ENCODE results near the gene TTC21B. TPM values are rescaled to one million over a fixed set of nuclear protein-coding genes. Genes with fewer than 3 reads are reported as not detected.

TTC21B gene
- total and polyA plus RNA-seq, 9 donors = 16.0 to 25.5 (median 18.1) TPM

- Histone ChIP-seq H3K4me1 (ENCODE audit: control insufficient read depth, insufficient read depth, low read length) (no peaks in the 10 kb centered on the region), H3K9me3 (replicated peaks; ENCODE audit: control insufficient read depth, low read depth, low read length) (no peaks in the 10 kb centered on the region), H3K27ac (ENCODE audit: low read length) (no peak overlapping the region), H3K27me3 (ENCODE audit: control insufficient read depth, insufficient read depth, low read length) (no peaks in the 10 kb centered on the region), H3K4me3 (ENCODE audit: low read length) (no peak overlapping the region), H3K36me3 (ENCODE audit: control insufficient read depth, insufficient read depth, low read length) (no peaks in the 10 kb centered on the region)
- no CpG with 5 or more reads among the region's 7 CpGs for WGBS (ENCODE audit: insufficient coverage)
- no peak for DNase-seq
Measured at GRCh38 chr2:165846056-165846455, 107.5 kb downstream of the TTC21B start.

GRCh38 chr2:165844216-165844615 is 109.4 kb downstream of the TTC21B start:
- H3K36me3 ChIP-seq (ENCODE audit: control insufficient read depth, insufficient read depth, low read length) = no peaks in the 10 kb centered on the region
- WGBS (ENCODE audit: insufficient coverage) = no CpG with 5 or more reads among the region's 2 CpGs
- no peak overlapping the region for H3K27ac ChIP-seq (ENCODE audit: low read length)
- no peaks in the 10 kb centered on the region for H3K27me3 ChIP-seq (ENCODE audit: control insufficient read depth, insufficient read depth, low read length)
- no peaks in the 10 kb centered on the region for H3K9me3 ChIP-seq (replicated peaks; ENCODE audit: control insufficient read depth, low read depth, low read length)
- DNase-seq = no peak
- H3K4me3 ChIP-seq (ENCODE audit: low read length) = no peak overlapping the region
- H3K4me1 ChIP-seq (ENCODE audit: control insufficient read depth, insufficient read depth, low read length) = no peaks in the 10 kb centered on the region

DNA sequence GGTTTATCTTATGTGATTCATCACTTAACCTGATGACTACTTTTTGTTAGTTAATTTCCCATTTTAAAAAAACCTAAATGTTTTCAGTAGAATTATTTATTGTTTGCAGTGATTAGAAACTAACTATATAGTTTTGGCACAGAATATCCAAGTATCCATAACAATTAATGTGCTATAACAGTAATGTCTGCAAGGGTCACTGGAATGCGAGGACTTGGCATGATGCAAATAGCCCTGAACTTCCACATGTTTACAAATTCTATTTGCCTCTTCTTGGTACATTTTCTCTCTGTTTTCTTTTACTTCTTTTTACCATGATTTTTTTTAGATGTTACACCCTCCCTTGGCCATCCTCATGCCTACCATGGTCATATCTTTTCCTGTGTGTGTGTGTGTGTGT is 110.2 kb downstream of the TTC21B start:
- no peak for DNase-seq
- Histone ChIP-seq H3K9me3 (replicated peaks; ENCODE audit: control insufficient read depth, low read depth, low read length) (no peaks in the 10 kb centered on the region), H3K27me3 (ENCODE audit: control insufficient read depth, insufficient read depth, low read length) (no peaks in the 10 kb centered on the region), H3K4me3 (ENCODE audit: low read length) (no peak overlapping the region), H3K4me1 (ENCODE audit: control insufficient read depth, insufficient read depth, low read length) (no peaks in the 10 kb centered on the region), H3K36me3 (ENCODE audit: control insufficient read depth, insufficient read depth, low read length) (no peaks in the 10 kb centered on the region), H3K27ac (ENCODE audit: low read length) (no peak overlapping the region)
- 83% methylated on average over 1 of the region's 1 CpG for WGBS (ENCODE audit: insufficient coverage)

GRCh38 chr2:165840333-165840958 is 113.1 kb downstream of the TTC21B start:
- Histone ChIP-seq H3K4me1 (ENCODE audit: control insufficient read depth, insufficient read depth, low read length) (no peaks in the 10 kb centered on the region), H3K4me3 (ENCODE audit: low read length) (no peak overlapping the region), H3K27me3 (ENCODE audit: control insufficient read depth, insufficient read depth, low read length) (no peaks in the 10 kb centered on the region), H3K27ac (ENCODE audit: low read length) (no peak overlapping the region), H3K36me3 (ENCODE audit: control insufficient read depth, insufficient read depth, low read length) (no peaks in the 10 kb centered on the region), H3K9me3 (replicated peaks; ENCODE audit: control insufficient read depth, low read depth, low read length) (no peaks in the 10 kb centered on the region)
- no peak for DNase-seq

GRCh38 chr2:165839610-165840009 is 114.0 kb downstream of the TTC21B start:
- Histone ChIP-seq H3K4me1 (ENCODE audit: control insufficient read depth, insufficient read depth, low read length) (no peaks in the 10 kb centered on the region), H3K9me3 (replicated peaks; ENCODE audit: control insufficient read depth, low read depth, low read length) (no peaks in the 10 kb centered on the region), H3K27ac (ENCODE audit: low read length) (no peak overlapping the region), H3K27me3 (ENCODE audit: control insufficient read depth, insufficient read depth, low read length) (no peaks in the 10 kb centered on the region), H3K4me3 (ENCODE audit: low read length) (no peak overlapping the region), H3K36me3 (ENCODE audit: control insufficient read depth, insufficient read depth, low read length) (no peaks in the 10 kb centered on the region)
- WGBS (ENCODE audit: insufficient coverage) = 88% methylated on average over 1 of the region's 2 CpGs
- no peak for DNase-seq

GRCh38 chr2:165837122-165837521 is 116.5 kb downstream of the TTC21B start:
- Histone ChIP-seq H3K4me3 (ENCODE audit: low read length) (no peak overlapping the region), H3K9me3 (replicated peaks; ENCODE audit: control insufficient read depth, low read depth, low read length) (no peaks in the 10 kb centered on the region), H3K27ac (ENCODE audit: low read length) (no peak overlapping the region), H3K36me3 (ENCODE audit: control insufficient read depth, insufficient read depth, low read length) (no peaks in the 10 kb centered on the region), H3K4me1 (ENCODE audit: control insufficient read depth, insufficient read depth, low read length) (no peaks in the 10 kb centered on the region), H3K27me3 (ENCODE audit: control insufficient read depth, insufficient read depth, low read length) (no peaks in the 10 kb centered on the region)
- 44% methylated on average over 2 of the region's 3 CpGs for WGBS (ENCODE audit: insufficient coverage)
- no peak for DNase-seq

- DNase-seq = no peak
- Histone ChIP-seq H3K9me3 (replicated peaks; ENCODE audit: control insufficient read depth, low read depth, low read length) (no peaks in the 10 kb centered on the region), H3K27me3 (ENCODE audit: control insufficient read depth, insufficient read depth, low read length) (no peaks in the 10 kb centered on the region), H3K27ac (ENCODE audit: low read length) (no peak overlapping the region), H3K36me3 (ENCODE audit: control insufficient read depth, insufficient read depth, low read length) (no peaks in the 10 kb centered on the region), H3K4me1 (ENCODE audit: control insufficient read depth, insufficient read depth, low read length) (no peaks in the 10 kb centered on the region), H3K4me3 (ENCODE audit: low read length) (no peak overlapping the region)
- no CpG with 5 or more reads among the region's 2 CpGs for WGBS (ENCODE audit: insufficient coverage)
Measured at GRCh38 chr2:165835363-165835762, 118.2 kb downstream of the TTC21B start.

DNA sequence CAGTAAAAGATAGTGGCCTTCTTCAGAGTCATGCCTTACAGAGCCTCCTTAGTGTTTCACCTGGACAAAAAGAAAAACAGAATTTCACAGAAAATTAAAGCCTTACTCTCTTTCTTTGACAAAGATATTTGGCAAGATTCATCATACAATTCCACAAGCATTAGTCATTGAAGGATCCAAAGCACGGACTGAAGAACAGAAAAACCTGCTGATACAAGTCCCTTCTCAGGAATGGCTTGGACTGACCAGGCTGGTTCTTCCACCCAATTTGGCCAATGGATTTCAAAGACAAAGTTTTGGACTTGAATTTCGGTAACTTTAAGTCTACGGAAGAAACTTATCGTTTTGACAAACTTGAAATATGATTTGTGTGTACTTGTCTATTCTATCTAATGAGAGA is 120.4 kb downstream of the TTC21B start:
- WGBS (ENCODE audit: insufficient coverage) = 80% methylated on average over 1 of the region's 4 CpGs
- Histone ChIP-seq H3K27me3 (ENCODE audit: control insufficient read depth, insufficient read depth, low read length) (no peaks in the 10 kb centered on the region), H3K4me1 (ENCODE audit: control insufficient read depth, insufficient read depth, low read length) (no peaks in the 10 kb centered on the region)

GRCh38 chr2:165827921-165828276 is 125.7 kb downstream of the TTC21B start:
- H3K27ac ChIP-seq (ENCODE audit: low read length) = no peak overlapping the region
- H3K9me3 ChIP-seq (replicated peaks; ENCODE audit: control insufficient read depth, low read depth, low read length) = no peaks in the 10 kb centered on the region
- no peaks in the 10 kb centered on the region for H3K27me3 ChIP-seq (ENCODE audit: control insufficient read depth, insufficient read depth, low read length)
- H3K36me3 ChIP-seq (ENCODE audit: control insufficient read depth, insufficient read depth, low read length) = no peaks in the 10 kb centered on the region
- no peak overlapping the region for H3K4me3 ChIP-seq (ENCODE audit: low read length)
- no peaks in the 10 kb centered on the region for H3K4me1 ChIP-seq (ENCODE audit: control insufficient read depth, insufficient read depth, low read length)
- WGBS (ENCODE audit: insufficient coverage) = no CpG with 5 or more reads among the region's 1 CpG
- no peak for DNase-seq

More for the DNA sequence above, 120.4 kb downstream of the TTC21B start:
- Histone ChIP-seq H3K4me3 (ENCODE audit: low read length) (no peak overlapping the region), H3K27ac (ENCODE audit: low read length) (no peak overlapping the region), H3K36me3 (ENCODE audit: control insufficient read depth, insufficient read depth, low read length) (no peaks in the 10 kb centered on the region), H3K9me3 (replicated peaks; ENCODE audit: control insufficient read depth, low read depth, low read length) (no peaks in the 10 kb centered on the region)
- DNase-seq = no peak

- Histone ChIP-seq H3K27ac (ENCODE audit: low read length) (no peak overlapping the region), H3K4me3 (ENCODE audit: low read length) (no peak overlapping the region), H3K4me1 (ENCODE audit: control insufficient read depth, insufficient read depth, low read length) (no peaks in the 10 kb centered on the region), H3K27me3 (ENCODE audit: control insufficient read depth, insufficient read depth, low read length) (no peaks in the 10 kb centered on the region), H3K9me3 (replicated peaks; ENCODE audit: control insufficient read depth, low read depth, low read length) (no peaks in the 10 kb centered on the region), H3K36me3 (ENCODE audit: control insufficient read depth, insufficient read depth, low read length) (no peaks in the 10 kb centered on the region)
- no peak for DNase-seq
- WGBS (ENCODE audit: insufficient coverage) = no CpG with 5 or more reads among the region's 3 CpGs
Measured at GRCh38 chr2:165827016-165827920, 126.3 kb downstream of the TTC21B start.

Data from muscle of leg (tissue), 11 donors.